ENCODE data around the gene TNRC6C.
"Not testable (repeated sequence)": the region's sequence is repeated elsewhere in the genome, so short reads cannot be mapped to it uniquely, and the experiment has no call there.

TNRC6C gene

GRCh38 chr17:77968788-77969187 lies 10.3 kb downstream of the TNRC6C start:
- DNase-seq = no peak

- DNase-seq = not testable (repeated sequence)
Measured at GRCh38 chr17:77972271-77972670, 13.8 kb downstream of the TNRC6C start.

DNA sequence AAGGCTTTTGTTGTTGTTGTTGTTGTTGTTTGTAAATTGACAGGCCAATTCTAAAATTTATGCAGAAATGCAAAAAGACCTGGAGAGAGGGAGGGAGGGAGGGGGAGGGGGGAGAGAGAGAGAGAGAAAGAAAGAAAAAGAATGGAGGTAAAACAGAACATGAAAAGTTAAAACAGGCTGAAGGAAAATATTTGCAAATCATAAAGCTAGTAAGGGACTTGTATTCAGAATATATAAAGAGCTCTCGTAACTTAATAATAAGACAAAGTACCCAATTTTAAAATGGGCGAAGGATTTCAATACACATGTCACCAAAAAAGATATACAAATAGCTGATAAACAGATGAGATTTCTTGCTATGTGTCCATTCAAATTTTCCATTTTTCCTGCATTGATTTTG lies 15.4 kb downstream of the TNRC6C start:
- no peak for DNase-seq

GRCh38 chr17:77974396-77974795 lies 15.9 kb downstream of the TNRC6C start:
- no peak for DNase-seq

- not testable (repeated sequence) for DNase-seq
Measured at GRCh38 chr17:77982430-77982829, 23.9 kb downstream of the TNRC6C start.

- no peak for DNase-seq
Measured at GRCh38 chr17:77990301-77990700, 31.8 kb downstream of the TNRC6C start.

GRCh38 chr17:77993735-77994134 lies 35.2 kb downstream of the TNRC6C start:
- not testable (repeated sequence) for DNase-seq

- no peak for DNase-seq
Measured at GRCh38 chr17:77995146-77995852, 36.8 kb downstream of the TNRC6C start.

DNA sequence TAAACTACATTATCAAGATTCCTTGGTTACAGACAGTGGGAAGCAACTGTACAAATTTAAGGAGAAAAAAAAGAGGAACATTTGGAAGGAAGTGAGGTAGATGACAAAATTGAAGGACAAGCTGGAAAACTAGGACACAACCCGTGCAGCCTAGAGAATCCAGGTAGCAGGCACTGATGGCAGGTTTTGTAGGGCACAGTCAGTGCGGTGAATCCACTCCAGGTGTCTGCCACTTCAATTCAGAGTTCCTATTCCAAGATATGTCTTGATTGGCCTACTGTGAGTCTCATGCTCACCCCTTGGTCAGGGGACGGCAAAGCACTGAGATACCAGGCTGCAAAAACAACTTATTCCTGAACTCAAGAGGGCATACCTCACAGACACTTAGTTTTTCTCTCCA lies 37.8 kb downstream of the TNRC6C start:
- no peak for DNase-seq

DNA sequence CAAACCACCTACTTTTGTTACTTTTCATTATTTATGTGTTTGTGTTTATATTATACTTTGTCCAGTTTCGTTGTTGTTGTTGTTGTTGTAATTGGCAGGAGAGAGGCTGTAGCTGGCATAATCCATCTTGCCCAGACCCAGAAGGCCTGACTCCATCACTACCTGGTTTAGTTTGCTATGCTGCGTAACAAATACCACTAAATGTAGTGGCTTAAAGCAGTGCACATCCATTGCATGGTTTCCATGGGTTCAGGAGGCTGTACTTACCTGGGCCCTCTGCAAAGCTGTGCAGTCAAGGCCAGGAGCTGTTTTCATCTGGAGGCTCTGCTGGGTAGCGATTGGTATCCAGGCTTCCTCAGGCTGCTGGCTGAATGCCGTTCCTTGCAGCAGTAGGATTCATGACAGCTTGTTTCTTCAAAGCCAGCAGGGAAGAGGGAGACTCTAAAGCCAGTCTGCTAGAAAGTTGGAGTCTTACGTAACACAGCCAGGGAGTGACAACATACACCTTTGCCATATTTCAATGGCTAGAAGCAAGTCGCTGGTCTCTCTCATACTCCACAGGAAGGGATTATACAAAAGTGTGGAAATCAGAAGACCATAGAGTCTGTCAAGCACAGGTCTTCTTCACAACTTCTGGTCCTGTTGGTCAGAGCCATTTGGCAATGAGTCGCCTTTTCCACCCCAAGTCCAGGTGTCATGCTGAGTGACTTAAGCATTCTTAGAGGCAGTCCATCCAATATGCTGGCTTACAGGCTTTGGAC lies 41.1 kb downstream of the TNRC6C start:
- no peak for DNase-seq

- DNase-seq = peak; percentile 2
Measured at GRCh38 chr17:78000341-78000740, 41.8 kb downstream of the TNRC6C start.

DNA sequence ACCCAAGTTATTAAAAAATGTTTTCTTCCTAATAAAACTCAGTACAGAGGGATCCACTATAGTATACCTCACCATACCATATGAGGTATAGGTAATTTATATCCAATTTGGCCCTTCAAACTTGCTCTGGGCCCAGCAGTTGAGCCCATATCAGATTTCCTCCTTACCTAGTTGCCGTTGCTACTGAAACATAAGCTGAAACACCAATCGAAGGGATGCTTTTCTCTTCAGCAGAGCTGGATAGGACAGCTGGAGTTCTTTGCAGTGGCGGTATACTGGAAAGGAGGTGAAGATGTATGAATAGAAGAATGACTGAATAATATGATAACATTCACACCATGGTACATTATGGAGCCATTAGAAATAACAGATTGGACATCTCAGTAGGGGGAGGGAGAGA lies 42.7 kb downstream of the TNRC6C start:
- no peak for DNase-seq

GRCh38 chr17:78001612-78002011 lies 43.1 kb downstream of the TNRC6C start:
- no peak for DNase-seq

- no peak for DNase-seq
Measured at GRCh38 chr17:78002166-78002565, 43.7 kb downstream of the TNRC6C start.

DNA sequence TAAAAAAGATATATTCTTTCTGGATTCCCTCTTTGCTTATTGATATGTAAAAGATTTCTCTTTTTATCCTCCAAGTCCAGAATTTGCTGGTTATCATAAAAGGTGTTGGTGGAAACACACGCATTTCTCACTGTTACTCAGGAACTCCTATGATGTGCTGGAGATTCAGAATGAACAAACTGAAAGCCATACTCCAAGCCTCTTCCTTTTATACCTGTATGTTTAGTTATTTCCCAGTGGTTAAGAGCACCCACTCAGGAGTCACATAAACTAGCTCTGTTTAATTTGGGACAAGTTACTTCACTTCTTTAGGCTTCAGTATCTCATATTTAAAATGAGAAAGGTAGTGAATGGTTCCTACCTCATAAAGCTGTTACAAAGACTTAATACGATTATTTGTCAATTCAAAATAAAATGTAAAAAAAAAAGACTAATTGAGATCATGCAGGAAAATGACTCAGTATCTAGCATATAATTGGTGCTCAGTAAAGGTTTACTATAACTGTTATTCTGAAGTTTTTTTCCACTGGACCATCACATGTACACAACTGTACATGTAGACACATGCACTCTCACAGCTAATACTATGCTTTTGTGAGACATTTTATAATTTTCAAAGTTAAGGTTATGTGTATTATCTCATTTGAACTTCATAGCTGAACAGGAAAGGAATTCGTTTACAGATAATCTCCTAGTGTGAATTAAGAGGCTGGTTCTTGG lies 47.1 kb downstream of the TNRC6C start:
- DNase-seq = no peak

GRCh38 chr17:78006338-78006737 lies 47.8 kb downstream of the TNRC6C start:
- no peak for DNase-seq

DNA sequence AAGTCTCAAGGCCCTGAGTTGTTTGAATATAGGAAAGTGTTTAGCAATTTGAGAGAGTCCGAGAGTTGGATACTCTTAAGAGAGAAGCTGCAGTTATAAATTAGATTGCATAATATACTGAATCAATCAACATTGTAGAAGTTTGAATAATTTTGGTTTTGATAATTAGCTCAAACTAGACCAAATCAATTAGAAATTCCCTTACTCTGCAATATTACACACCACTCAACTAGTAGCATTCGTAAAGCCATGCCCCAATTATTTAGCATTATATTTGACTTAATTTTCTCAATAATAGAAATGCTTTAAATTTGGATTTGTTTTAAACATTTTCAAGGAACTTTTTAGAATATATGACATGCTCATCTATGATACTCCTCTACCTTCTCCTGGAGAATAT lies 49.1 kb downstream of the TNRC6C start:
- no peak for DNase-seq

- DNase-seq = no peak
Measured at GRCh38 chr17:78010759-78011158, 52.3 kb downstream of the TNRC6C start.

GRCh38 chr17:78012428-78012827 lies 53.9 kb downstream of the TNRC6C start:
- DNase-seq = no peak

DNA sequence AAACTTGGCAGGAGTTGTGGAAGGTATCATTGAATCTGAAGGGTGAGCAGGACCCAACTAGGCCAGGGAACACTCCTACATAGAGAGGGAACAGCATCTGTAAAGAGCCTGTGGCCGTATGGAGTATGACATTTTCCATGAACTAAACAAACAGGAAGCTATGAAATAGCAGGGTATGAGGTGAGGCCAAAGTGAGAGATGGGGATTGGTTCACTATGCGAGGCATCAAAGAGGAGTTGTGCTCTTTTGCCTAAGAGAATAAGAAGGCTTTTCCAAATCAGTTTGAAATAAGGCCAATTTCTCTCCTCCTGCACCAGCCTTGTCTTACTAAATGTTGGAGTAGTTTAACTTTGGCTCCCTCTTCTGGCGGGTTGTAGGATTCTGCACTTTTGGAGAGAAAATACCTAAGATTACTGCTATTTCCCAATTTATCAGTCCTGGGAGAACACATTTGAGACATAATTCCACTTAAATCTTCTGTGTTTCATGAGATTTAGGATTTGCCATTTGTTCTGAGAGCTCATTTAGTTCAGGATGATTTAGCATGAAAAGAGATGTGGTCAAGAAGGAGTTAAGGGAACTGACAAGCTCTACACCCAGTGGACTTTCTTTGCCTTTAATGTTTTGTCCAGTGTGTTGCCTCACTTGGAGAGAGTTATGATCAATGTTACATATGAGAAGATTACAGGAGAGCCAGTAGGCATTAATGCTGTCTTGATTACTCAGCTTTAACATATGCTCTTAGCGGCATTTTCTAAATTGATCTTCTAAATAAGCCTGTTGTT lies 55.4 kb downstream of the TNRC6C start:
- DNase-seq = peak; percentile 53

- no peak for DNase-seq
Measured at GRCh38 chr17:78014646-78015045, 56.1 kb downstream of the TNRC6C start.

DNA sequence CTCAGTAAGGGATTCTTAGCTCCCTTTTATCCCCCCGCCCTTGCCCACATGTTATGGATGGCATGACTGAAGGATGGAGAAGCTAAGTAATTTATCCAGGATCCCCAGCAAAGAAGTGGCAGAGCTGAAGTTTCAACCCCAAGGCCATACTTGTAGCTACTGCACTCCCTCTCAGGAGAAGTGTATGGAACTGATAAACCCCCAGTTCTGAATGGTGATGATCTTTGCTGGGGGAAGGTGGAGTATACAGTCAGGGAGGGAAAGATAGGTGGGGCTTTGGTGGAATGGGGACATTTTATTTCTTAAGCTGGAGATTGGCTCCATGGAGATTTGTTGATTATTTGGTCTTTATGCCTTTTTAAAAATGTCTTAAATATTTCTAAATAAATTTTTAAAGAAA lies 58.3 kb downstream of the TNRC6C start:
- no peak for DNase-seq

DNA sequence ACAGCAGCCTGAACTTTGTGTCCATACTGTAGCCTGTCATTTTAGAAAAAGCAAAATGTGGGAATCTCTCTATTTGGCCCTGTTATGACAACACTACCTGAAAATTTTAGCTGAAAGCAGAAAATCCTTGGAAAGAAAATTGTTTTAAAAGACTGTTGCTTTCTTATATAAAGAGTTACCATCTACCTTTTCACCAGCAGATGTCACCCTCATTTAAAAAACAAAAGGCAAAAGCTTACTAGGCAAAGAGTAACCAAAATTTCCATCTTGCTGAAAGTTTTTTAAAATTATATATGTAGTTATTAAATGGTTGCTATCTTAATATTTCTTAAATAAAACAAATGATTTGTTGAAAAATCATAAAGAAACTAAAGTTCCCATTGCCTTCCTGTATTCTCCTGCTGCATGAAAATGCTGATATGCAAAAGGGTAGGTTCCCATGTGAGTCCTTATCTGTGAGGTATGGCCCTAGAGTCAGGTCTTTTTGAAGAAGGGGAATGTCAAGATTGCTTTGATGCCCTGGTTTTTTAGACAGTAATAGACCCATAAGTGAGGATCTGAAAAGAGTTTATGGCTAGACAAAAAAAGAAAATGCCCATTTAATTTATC lies 61.0 kb downstream of the TNRC6C start:
- peak; percentile 9 for DNase-seq
